Body of pancreas (tissue), 4 donors: ENCODE data around the gene EXD3. TPM values are rescaled to one million over a fixed set of nuclear protein-coding genes. Genes with fewer than 3 reads are reported as not detected.

Experiments
- ATAC-seq: fragments of 150-250 bp; one replicate; pipeline ENCODE4 v1.9.1; 2016
- DNase-seq, 4 donors: peaks; one replicate each; pipeline ENCODE4 v3.0.0-alpha.2; 2019
- H3K27ac ChIP-seq, 4 donors: fragments of 200-600 bp; sonication (generic); 1 replicate in 3 of 4; 2 replicates in 1 of 4; pipeline versions ENCODE4 v1.5.1 to v1.6.1; 2016 to 2019; ENCODE audit warnings: mild to moderate bottlenecking in 1 of 4, mixed read lengths in 1 of 4, moderate library complexity in 1 of 4
- H3K27me3 ChIP-seq, 2 donors: fragments of 200-600 bp; sonication (generic); one replicate each; pipeline ENCODE4 v1.6.0; 2016; ENCODE audit warnings: mild to moderate bottlenecking in 1 of 2
- H3K36me3 ChIP-seq, 2 donors: fragments of 200-600 bp; sonication (generic); replicated peaks in 1 of 2; 2 replicates each; pipeline ENCODE4 v1.5.1; 2016; ENCODE audit warnings: low read depth in 2 of 2; ENCODE audit not compliant: insufficient read depth in 1 of 2
- H3K4me1 ChIP-seq: fragments of 200-600 bp; sonication (generic); one replicate; pipeline ENCODE4 v1.6.0; 2016
- H3K4me3 ChIP-seq, 2 donors: fragments of 200-600 bp; sonication (generic); 1 replicate in 1 of 2; 2 replicates in 1 of 2; pipeline ENCODE4 v1.5.1; 2016 to 2019
- H3K9me3 ChIP-seq, 3 donors: fragments of 200-600 bp; sonication (generic); 1 replicate in 2 of 3; 2 replicates in 1 of 3; pipeline ENCODE4 v1.5.1; 2016
- CTCF ChIP-seq, 7 experiments: fragments of 450-650 bp in 4 of 7; fragments of 200-600 bp in 3 of 7; sonication (generic) in 3 of 7; IDR thresholded peaks; one replicate each; pipeline ENCODE4 v1.5.1; 2016 to 2019; ENCODE audit warnings: antibody characterized with exemption in 7 of 7
- POLR2A ChIP-seq, 3 donors: fragments of 450-650 bp; IDR thresholded peaks; one replicate each; pipeline ENCODE4 v1.6.1; 2016; ENCODE audit warnings: antibody characterized with exemption in 3 of 3, mild to moderate bottlenecking in 2 of 3
- WGBS, 2 donors: methylation state at CpG; one replicate each; pipeline ENCODE4 v1.1.5; 2017; 5-methylcytosine and 5-hydroxymethylcytosine counted together
- intact Hi-C: fragments of 100-400 bp; cut with DNase I; formaldehyde crosslinking; loops from one replicate; pipeline ENCODE4 v1.15.1; 2023
- total RNA-seq, 2 donors: library from RNA; depleted of rRNA; stranded (reverse); fragments of >200 nt; gene quantifications; one replicate each; pipeline ENCODE4 v1.1.0, GENCODE V29; 2016

EXD3 gene
- total RNA-seq, 2 donors from 2014 or later, result 23.3 to 34.9 TPM

GRCh38 chr9:137304383-137305059 is 118.4 kb downstream of the EXD3 start:
- no peaks in the 10 kb centered on the region for H3K27me3 ChIP-seq
- DNase-seq (peak in 2 of 4 donors; percentile 32 to 37), ATAC-seq (no peak)
- no peak overlapping the region for H3K4me3 ChIP-seq
- no peaks in the 10 kb centered on the region for H3K36me3 ChIP-seq
- TF ChIP-seq CTCF (IDR thresholded peaks at IDR 0.05) (no peak), POLR2A (IDR thresholded peaks at IDR 0.05) (no peak)
- H3K4me1 ChIP-seq, result peaks cover 83% of the 10 kb centered on the region
- 0 to 14% methylated on average over 2 to 14 of the region's 16 CpGs for WGBS, 2 donors
- peak overlapping the region; percentile 95 to 99 (median 96) for H3K27ac ChIP-seq
- no peaks in the 10 kb centered on the region for H3K9me3 ChIP-seq
- intact Hi-C loops, result no loop called here

- H3K4me1 ChIP-seq, result peaks cover 82% of the 10 kb centered on the region
- H3K27ac ChIP-seq, result peak overlapping the region; percentile 95 to 99 (median 96)
- H3K4me3 ChIP-seq, result no peak overlapping the region
- TF ChIP-seq CTCF (IDR thresholded peaks at IDR 0.05) (no peak), POLR2A (IDR thresholded peaks at IDR 0.05) (no peak)
- no peaks in the 10 kb centered on the region for H3K27me3 ChIP-seq
- H3K9me3 ChIP-seq, result no peaks in the 10 kb centered on the region
- no peaks in the 10 kb centered on the region for H3K36me3 ChIP-seq
- WGBS, 2 donors, result 51% methylated on average over 20 of the region's 22 CpGs; no CpG with 5 or more reads in 1 of the 2 donors
- DNase-seq (peak in 2 of 4 donors; percentile 9 to 25), ATAC-seq (no peak)
- intact Hi-C loops, result no loop called here
Measured at GRCh38 chr9:137303893-137304382, 119.0 kb downstream of the EXD3 start.

- H3K27ac ChIP-seq, result peak overlapping the region; percentile 95 to 99 (median 96)
- intact Hi-C loops, result no loop called here
- no peaks in the 10 kb centered on the region for H3K36me3 ChIP-seq
- ATAC-seq (no peak), DNase-seq (peak in 3 of 4 donors; percentile 17 to 23 (median 20))
- 60 to 69% methylated on average over 7 to 23 of the region's 23 CpGs for WGBS, 2 donors
- H3K27me3 ChIP-seq, result no peaks in the 10 kb centered on the region
- H3K4me1 ChIP-seq, result peaks cover 84% of the 10 kb centered on the region
- TF ChIP-seq CTCF (IDR thresholded peaks at IDR 0.05) (no peak), POLR2A (IDR thresholded peaks at IDR 0.05) (no peak)
- no peaks in the 10 kb centered on the region for H3K9me3 ChIP-seq
- no peak overlapping the region for H3K4me3 ChIP-seq
Measured at GRCh38 chr9:137303151-137303892, 119.6 kb downstream of the EXD3 start.

- H3K27me3 ChIP-seq, result no peaks in the 10 kb centered on the region
- WGBS, 2 donors, result 7% methylated on average over 72 of the region's 78 CpGs; no CpG with 5 or more reads in 1 of the 2 donors
- TF ChIP-seq CTCF (IDR thresholded peaks at IDR 0.05) (peak; percentile 43 to 69 (median 66)), POLR2A (IDR thresholded peaks at IDR 0.05) (peak in 2 of 3 donors; percentile 33 to 36)
- peak; percentile 53 for ATAC-seq
- DNase-seq, result peak in 2 of 4 donors; percentile 78 to 80
- H3K36me3 ChIP-seq, result no peaks in the 10 kb centered on the region
- H3K9me3 ChIP-seq, result no peaks in the 10 kb centered on the region
- H3K4me3 ChIP-seq, result no peak overlapping the region
- H3K4me1 ChIP-seq, result peaks cover 85% of the 10 kb centered on the region
- intact Hi-C loops, result no loop called here
- peak overlapping the region; percentile 88 to 99 (median 95) for H3K27ac ChIP-seq
Measured at GRCh38 chr9:137302449-137303150, 120.4 kb downstream of the EXD3 start.
